CD14-positive monocyte (primary cell): ENCODE measurements around the gene PAGR1. TPM values are rescaled to one million over a fixed set of nuclear protein-coding genes. Genes with fewer than 3 reads are reported as not detected.

Experiments
- DNase-seq, 3 donors: peaks; one replicate each; pipeline ENCODE4 v3.0.0-alpha.2; 2011 to 2022
- H2AFZ ChIP-seq: 2 replicates; pipeline ENCODE4 v1.6.0; 2012; ENCODE audit warnings: mild to moderate bottlenecking, low read depth, low read length, inconsistent platforms; ENCODE audit not compliant: insufficient read depth, poor library complexity, severe bottlenecking
- H3K27ac ChIP-seq, 2 donors: 1 replicate in 1 of 2; 2 replicates in 1 of 2; pipeline ENCODE4 v1.5.1; 2012 to 2013; ENCODE audit warnings: low read length in 2 of 2, control low read depth in 1 of 2, inconsistent platforms in 1 of 2, low read depth in 1 of 2, mild to moderate bottlenecking in 1 of 2
- H3K27me3 ChIP-seq, 2 donors: one replicate each; pipeline versions ENCODE4 v1.6.0 to v1.6.1; 2011 to 2013; ENCODE audit warnings: low read length in 2 of 2; ENCODE audit not compliant: control insufficient read depth in 2 of 2, insufficient read depth in 2 of 2
- H3K36me3 ChIP-seq, 2 donors: replicated peaks in 1 of 2; 1 replicate in 1 of 2; 2 replicates in 1 of 2; pipeline versions ENCODE4 v1.5.1 to v1.6.1; 2012 to 2013; ENCODE audit warnings: low read length in 2 of 2, control low read depth in 1 of 2, inconsistent platforms in 1 of 2, mild to moderate bottlenecking in 1 of 2; ENCODE audit not compliant: insufficient read depth in 2 of 2, control insufficient read depth in 1 of 2
- H3K4me1 ChIP-seq, 2 donors: 1 replicate in 1 of 2; 2 replicates in 1 of 2; pipeline versions ENCODE4 v1.5.1 to v1.6.1; 2012 to 2013; ENCODE audit warnings: low read length in 2 of 2, control low read depth in 1 of 2, inconsistent platforms in 1 of 2, mild to moderate bottlenecking in 1 of 2, moderate library complexity in 1 of 2; ENCODE audit not compliant: insufficient read depth in 2 of 2, control insufficient read depth in 1 of 2
- H3K4me2 ChIP-seq: replicated peaks from 2 replicates; pipeline ENCODE3; 2012; ENCODE audit warnings: low read length, moderate library complexity, mild to moderate bottlenecking; ENCODE audit not compliant: poor library complexity, severe bottlenecking; ENCODE audit errors: extremely low read depth
- H3K4me3 ChIP-seq, 3 experiments: fragments of 200-600 bp in 1 of 3; sonication (generic) in 1 of 3; replicated peaks in 1 of 3; 1 replicate in 2 of 3; 2 replicates in 1 of 3; pipeline ENCODE4 v1.5.1; 2011 to 2013; ENCODE audit warnings: low read length in 3 of 3, mild to moderate bottlenecking in 3 of 3, control low read depth in 2 of 3, low read depth in 2 of 3, inconsistent platforms in 1 of 3, moderate library complexity in 1 of 3
- H3K79me2 ChIP-seq: 2 replicates; pipeline ENCODE4 v1.6.0; 2012; ENCODE audit warnings: mild to moderate bottlenecking, control low read depth, inconsistent platforms, low read length, moderate library complexity; ENCODE audit not compliant: insufficient read depth
- H3K9ac ChIP-seq: 2 replicates; pipeline ENCODE4 v1.6.0; 2017; ENCODE audit warnings: low read length, mild to moderate bottlenecking; ENCODE audit not compliant: insufficient read depth, poor library complexity, severe bottlenecking
- H3K9me3 ChIP-seq, 2 donors: replicated peaks in 1 of 2; 1 replicate in 1 of 2; 2 replicates in 1 of 2; pipeline versions ENCODE4 v1.5.1 to v1.6.1; 2012 to 2013; ENCODE audit warnings: low read length in 2 of 2, control low read depth in 1 of 2; ENCODE audit not compliant: control insufficient read depth in 1 of 2, insufficient read depth in 1 of 2
- H4K20me1 ChIP-seq: 2 replicates; pipeline ENCODE4 v1.6.0; 2012; ENCODE audit warnings: mild to moderate bottlenecking, low read length, control low read depth, moderate library complexity; ENCODE audit not compliant: insufficient read depth
- H3K27ac Mint-ChIP-seq, 7 donors: one replicate each; pipeline ENCODE4 v1.8.0; 2020; ENCODE audit warnings: mild to moderate bottlenecking in 7 of 7, mixed read lengths in 7 of 7, moderate library complexity in 6 of 7, inconsistent platforms in 2 of 7
- H3K27me3 Mint-ChIP-seq, 3 donors: one replicate each; pipeline ENCODE4 v1.8.0; 2021 to 2022; ENCODE audit warnings: low read depth in 3 of 3, mild to moderate bottlenecking in 3 of 3, mixed read lengths in 3 of 3, moderate library complexity in 3 of 3, inconsistent platforms in 1 of 3
- H3K36me3 Mint-ChIP-seq, 2 donors: one replicate each; pipeline ENCODE4 v1.8.0; 2020; ENCODE audit warnings: mixed read lengths in 2 of 2, inconsistent platforms in 1 of 2, mild to moderate bottlenecking in 1 of 2
- H3K4me1 Mint-ChIP-seq: one replicate; pipeline ENCODE4 v1.8.0; 2020; ENCODE audit warnings: mild to moderate bottlenecking, mixed read lengths
- H3K4me3 Mint-ChIP-seq, 2 donors: one replicate each; pipeline ENCODE4 v1.8.0; 2020; ENCODE audit warnings: mild to moderate bottlenecking in 2 of 2, mixed read lengths in 2 of 2, moderate library complexity in 1 of 2
- H3K9me3 Mint-ChIP-seq, 7 donors: one replicate each; pipeline ENCODE4 v1.8.0; 2020 to 2022; ENCODE audit warnings: mixed read lengths in 7 of 7, mild to moderate bottlenecking in 6 of 7, moderate library complexity in 6 of 7, inconsistent platforms in 2 of 7
- CTCF ChIP-seq: fragments of 200-600 bp; IDR thresholded peaks from one replicate; pipeline ENCODE4 v1.8.0; 2022; ENCODE audit warnings: antibody characterized with exemption, mild to moderate bottlenecking
- WGBS: methylation state at CpG from one replicate; pipeline ENCODE4 v1.1.5; 2013; ENCODE audit warnings: missing lambda C conversion rate; ENCODE audit not compliant: insufficient coverage; 5-methylcytosine and 5-hydroxymethylcytosine counted together
- intact Hi-C, 2 donors: fragments of 100-400 bp; cut with micrococcal nuclease; formaldehyde crosslinking; loops; one replicate each; pipeline versions ENCODE4 v1.15.0 to v1.15.1; 2023
- polyA plus RNA-seq, 3 donors: library from polyadenylated mRNA; depleted of rRNA in 1 of 3; unstranded in 2 of 3; stranded (reverse) in 1 of 3; fragments of 300-500 nt in 2 of 3; fragments of >200 nt in 1 of 3; fragmentation: Illumina TruSeq in 2 of 3; gene quantifications; 1 replicate in 2 of 3; 2 replicates in 1 of 3; pipeline ENCODE4 v1.2.3, GENCODE V29; 2012 to 2021

Gene PAGR1
- polyA plus RNA-seq, 3 donors, result 12.6 to 43.4 (median 36.3) TPM

- Histone ChIP-seq H4K20me1 (peaks cover 73% of the 10 kb centered on the region), H3K4me1 (no peaks in the 10 kb centered on the region), H3K36me3 (peaks cover 84 to 91% of the 10 kb centered on the region in 2 donors), H3K79me2 (no peaks in the 10 kb centered on the region), H3K9ac (no peak overlapping the region), H2AFZ (no peak overlapping the region), H3K27ac (no peak overlapping the region), H3K4me3 (no peak overlapping the region), H3K4me2 (no peak overlapping the region), H3K27me3 (no peaks in the 10 kb centered on the region), H3K9me3 (no peaks in the 10 kb centered on the region)
- Mint-ChIP-seq H3K27me3 (peaks cover 0 to 1% (median 0%) of the 10 kb centered on the region in 3 donors), H3K27ac (peak overlapping the region in 1 of 7 donors; percentile 40), H3K4me1 (no peaks in the 10 kb centered on the region), H3K36me3 (peaks cover 77 to 94% of the 10 kb centered on the region in 2 donors), H3K9me3 (peaks cover 0 to 2% (median 0%) of the 10 kb centered on the region in 7 donors), H3K4me3 (no peak overlapping the region)
- no peak for TF ChIP-seq CTCF
- no peak for DNase-seq
- 94% methylated on average over 6 of the region's 8 CpGs for WGBS
- intact Hi-C loops, result no loop called here
Observed at GRCh38 chr16:29843931-29844330, 28.0 kb downstream of the PAGR1 start.

DNA sequence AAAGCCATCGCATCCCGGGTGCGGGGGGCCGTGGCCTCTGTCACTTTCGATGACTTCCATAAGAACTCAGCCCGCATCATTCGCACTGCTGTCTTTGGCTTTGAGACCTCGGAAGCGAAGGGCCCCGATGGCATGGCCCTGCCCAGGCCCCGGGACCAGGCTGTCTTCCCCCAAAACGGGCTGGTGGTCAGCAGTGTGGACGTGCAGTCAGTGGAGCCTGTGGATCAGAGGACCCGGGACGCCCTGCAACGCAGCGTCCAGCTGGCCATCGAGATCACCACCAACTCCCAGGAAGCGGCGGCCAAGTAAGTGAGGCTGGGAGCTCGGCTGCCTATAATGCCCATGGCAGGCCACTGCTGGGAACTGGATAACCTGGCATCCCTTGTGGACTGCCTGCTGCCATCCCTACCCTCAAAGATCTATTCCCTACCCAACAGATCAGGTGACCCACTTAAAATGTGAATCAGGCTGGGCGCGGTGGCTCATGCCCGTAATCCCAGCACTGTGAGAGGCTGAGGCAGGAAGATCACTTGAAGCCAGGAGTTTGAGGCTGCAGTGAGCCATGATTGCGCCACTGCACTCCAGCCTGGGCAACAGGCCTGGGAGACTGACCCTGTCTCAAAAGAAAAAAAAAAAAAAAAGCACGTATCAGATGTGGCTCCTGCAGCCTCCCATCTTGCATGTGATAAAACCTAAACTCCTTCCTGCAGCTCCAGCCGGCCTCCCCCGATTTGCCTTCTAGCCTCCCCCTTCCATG lies 28.8 kb downstream of the PAGR1 start:
- Histone ChIP-seq H3K4me3 (no peak overlapping the region), H3K9me3 (no peaks in the 10 kb centered on the region), H3K4me2 (no peak overlapping the region), H3K27ac (no peak overlapping the region), H2AFZ (no peak overlapping the region), H3K79me2 (no peaks in the 10 kb centered on the region), H3K36me3 (peaks cover 77 to 90% of the 10 kb centered on the region in 2 donors), H3K4me1 (no peaks in the 10 kb centered on the region), H3K9ac (no peak overlapping the region), H3K27me3 (no peaks in the 10 kb centered on the region), H4K20me1 (peaks cover 66% of the 10 kb centered on the region)
- H3K27me3 Mint-ChIP-seq, result peaks cover 0 to 2% (median 1%) of the 10 kb centered on the region in 3 donors
- H3K9me3 Mint-ChIP-seq, result peaks cover 0 to 2% (median 0%) of the 10 kb centered on the region in 7 donors
- DNase-seq, result no peak
- intact Hi-C loops, result loop anchor here in 1 of 2 donors (5.0 kb wide), 2 partner anchors 37 to 152 kb away; partner anchors contain the start of gene MAZ
- no peak overlapping the region for H3K4me3 Mint-ChIP-seq
- TF ChIP-seq CTCF, result no peak
- WGBS, result 97% methylated on average over 26 of the region's 28 CpGs
- H3K36me3 Mint-ChIP-seq, result peaks cover 74 to 94% of the 10 kb centered on the region in 2 donors
- H3K27ac Mint-ChIP-seq, result peak overlapping the region in 1 of 7 donors; percentile 13
- H3K4me1 Mint-ChIP-seq, result no peaks in the 10 kb centered on the region
